Endothelial cell (in vitro differentiated cells): Measurements from ENCODE around the gene CAPN7. TPM values are rescaled to one million over a fixed set of nuclear protein-coding genes. Genes with fewer than 3 reads are reported as not detected.

Experiments used
- DNase-seq: peaks from one replicate; pipeline ENCODE4 v3.0.0; 2021; ENCODE audit warnings: low spot score
- H3K27ac Mint-ChIP-seq: one replicate; pipeline ENCODE4 v1.8.0; 2021; ENCODE audit warnings: mixed read lengths, inconsistent platforms; ENCODE audit not compliant: unreplicated experiment
- H3K27me3 Mint-ChIP-seq: one replicate; pipeline ENCODE4 v1.8.0; 2021; ENCODE audit warnings: mild to moderate bottlenecking, moderate library complexity, mixed read lengths, inconsistent platforms; ENCODE audit not compliant: unreplicated experiment
- H3K36me3 Mint-ChIP-seq: one replicate; pipeline ENCODE4 v1.8.0; 2021; ENCODE audit warnings: mild to moderate bottlenecking, low read depth, mixed read lengths, inconsistent platforms; ENCODE audit not compliant: unreplicated experiment
- H3K4me1 Mint-ChIP-seq: one replicate; pipeline ENCODE4 v1.8.0; 2021; ENCODE audit warnings: mild to moderate bottlenecking, mixed read lengths, inconsistent platforms; ENCODE audit not compliant: unreplicated experiment
- H3K4me3 Mint-ChIP-seq: one replicate; pipeline ENCODE4 v1.8.0; 2021; ENCODE audit warnings: mild to moderate bottlenecking, mixed read lengths, inconsistent platforms; ENCODE audit not compliant: unreplicated experiment
- H3K9me3 Mint-ChIP-seq: one replicate; pipeline ENCODE4 v1.8.0; 2021; ENCODE audit warnings: mixed read lengths, inconsistent platforms; ENCODE audit not compliant: unreplicated experiment
- CTCF ChIP-seq: fragments of 200-600 bp; sonication (generic); IDR thresholded peaks from one replicate; pipeline ENCODE4 v1.5.0; 2021; ENCODE audit warnings: antibody characterized with exemption; ENCODE audit not compliant: unreplicated experiment
- total RNA-seq: library from RNA; stranded (reverse); fragmentation: NEBNext Ultra II Directional; extraction: Animal tissue kit (Norgen Biotek cat#: 25700); gene quantifications from one replicate; pipeline ENCODE4 v1.2.1, GENCODE V29; 2021; ENCODE audit not compliant: unreplicated experiment

Gene CAPN7
- total RNA-seq, 1 donor from 2014 or later = 25.9 TPM

- no peak overlapping the region for H3K4me3 Mint-ChIP-seq
- no peaks in the 10 kb centered on the region for H3K4me1 Mint-ChIP-seq
- H3K27ac Mint-ChIP-seq = no peak overlapping the region
- peaks cover 16% of the 10 kb centered on the region for H3K36me3 Mint-ChIP-seq
- DNase-seq = no peak
- TF ChIP-seq CTCF = no peak
- H3K27me3 Mint-ChIP-seq = no peaks in the 10 kb centered on the region
- H3K9me3 Mint-ChIP-seq = no peaks in the 10 kb centered on the region
These were observed 37.9 kb downstream of the CAPN7 start for GRCh38 chr3:15243822-15244482.

GRCh38 chr3:15246186-15246585 lies 40.1 kb downstream of the CAPN7 start:
- DNase-seq = no peak
- no peak overlapping the region for H3K4me3 Mint-ChIP-seq
- H3K9me3 Mint-ChIP-seq = no peaks in the 10 kb centered on the region
- H3K27me3 Mint-ChIP-seq = no peaks in the 10 kb centered on the region
- H3K4me1 Mint-ChIP-seq = no peaks in the 10 kb centered on the region
- no peak for TF ChIP-seq CTCF
- H3K36me3 Mint-ChIP-seq = peaks cover 19% of the 10 kb centered on the region
- no peak overlapping the region for H3K27ac Mint-ChIP-seq

GRCh38 chr3:15253023-15253697 lies 47.1 kb downstream of the CAPN7 start:
- Mint-ChIP-seq H3K27ac (peak overlapping the region; percentile 3), H3K9me3 (no peaks in the 10 kb centered on the region), H3K27me3 (peaks cover 9% of the 10 kb centered on the region), H3K4me3 (no peak overlapping the region), H3K36me3 (peaks cover 44% of the 10 kb centered on the region), H3K4me1 (no peaks in the 10 kb centered on the region)
- no peak for TF ChIP-seq CTCF
- DNase-seq = no peak

- peak overlapping the region; percentile 26 for H3K27ac Mint-ChIP-seq
- H3K36me3 Mint-ChIP-seq = peaks cover 51% of the 10 kb centered on the region
- H3K4me1 Mint-ChIP-seq = no peaks in the 10 kb centered on the region
- no peaks in the 10 kb centered on the region for H3K9me3 Mint-ChIP-seq
- DNase-seq = no peak
- H3K27me3 Mint-ChIP-seq = peaks cover 9% of the 10 kb centered on the region
- peak overlapping the region; percentile 40 for H3K4me3 Mint-ChIP-seq
- no peak for TF ChIP-seq CTCF
These were observed 49.2 kb downstream of the CAPN7 start for GRCh38 chr3:15255215-15255614.

- DNase-seq = no peak
- no peak overlapping the region for H3K27ac Mint-ChIP-seq
- no peak for TF ChIP-seq CTCF
- no peaks in the 10 kb centered on the region for H3K9me3 Mint-ChIP-seq
- peaks cover 14% of the 10 kb centered on the region for H3K27me3 Mint-ChIP-seq
- no peaks in the 10 kb centered on the region for H3K4me1 Mint-ChIP-seq
- peaks cover 57% of the 10 kb centered on the region for H3K36me3 Mint-ChIP-seq
- H3K4me3 Mint-ChIP-seq = no peak overlapping the region
These were observed 50.9 kb downstream of the CAPN7 start for GRCh38 chr3:15256861-15257341.
